Psoas muscle (tissue), 8 donors: ENCODE measurements around the gene FAM228B. TPM values are rescaled to one million over a fixed set of nuclear protein-coding genes. Genes with fewer than 3 reads are reported as not detected.

Experiments
- ATAC-seq, 4 donors: fragments of 200-7000 bp; cut with Tn5 transposase; one replicate each; pipeline ENCODE4 v1.9.1; 2020; ENCODE audit warnings: moderate library complexity in 3 of 4, mild to moderate bottlenecking in 2 of 4
- DNase-seq, 2 donors: peaks; one replicate each; pipeline ENCODE4 v3.0.0-alpha.2; 2020
- H3K27ac ChIP-seq: fragments of 200-600 bp; one replicate; pipeline ENCODE4 v1.8.0; 2022
- H3K27me3 ChIP-seq, 3 donors: fragments of 200-600 bp in 1 of 3; one replicate each; pipeline versions ENCODE4 v1.6.1 to v1.8.0; 2013 to 2022; ENCODE audit warnings: low read length in 2 of 3, mild to moderate bottlenecking in 2 of 3, moderate library complexity in 1 of 3; ENCODE audit not compliant: insufficient read depth in 3 of 3
- H3K36me3 ChIP-seq, 2 donors: fragments of 200-600 bp in 1 of 2; one replicate each; pipeline versions ENCODE4 v1.6.1 to v1.8.0; 2013 to 2022; ENCODE audit warnings: low read depth in 1 of 2, mild to moderate bottlenecking in 1 of 2, moderate library complexity in 1 of 2; ENCODE audit not compliant: insufficient read depth in 1 of 2
- H3K4me1 ChIP-seq: fragments of 200-600 bp; one replicate; pipeline ENCODE4 v1.8.0; 2022
- H3K4me3 ChIP-seq: fragments of 200-600 bp; one replicate; pipeline ENCODE4 v1.8.0; 2022; ENCODE audit warnings: mild to moderate bottlenecking
- H3K9me3 ChIP-seq: fragments of 200-600 bp; one replicate; pipeline ENCODE4 v1.8.0; 2022
- WGBS, 3 donors: extraction: QIAGEN DNeasy Blood & Tissue Kit; methylation state at CpG; one replicate each; pipeline versions ENCODE4 v1.1.6 to v1.1.7; 2013; 5-methylcytosine and 5-hydroxymethylcytosine counted together
- intact Hi-C, 2 donors: fragments of 100-400 bp; cut with DNase I; formaldehyde crosslinking; loops; one replicate each; pipeline versions ENCODE4 v1.11.0 to v1.14.2; 2022
- polyA plus RNA-seq, 3 donors: library from polyadenylated mRNA; stranded (reverse); fragments of 200-250 nt; gene quantifications; one replicate each; pipeline ENCODE4 v1.2.3, GENCODE V29; 2013
- total RNA-seq, 4 donors: library from RNA; stranded (reverse); fragmentation: NEBNext Ultra II Directional in 2 of 4; extraction: Animal tissue kit (Norgen Biotek cat#: 25700) in 2 of 4; gene quantifications; one replicate each; pipeline versions ENCODE4 v1.2.1 to v1.2.4, GENCODE V29; 2021 to 2023
- TF ChIP-seq, protein P1 (sequence below): fragments of 200-600 bp; IDR thresholded peaks from one replicate; pipeline ENCODE4 v1.8.0; 2022; ENCODE audit warnings: antibody characterized with exemption
- donor health status: healthy with polysubstance abuse.
- donor health status: DM: no; HTN: no; CAD: no; lungs with moderate emphysema.
- donor health status: Bipolar disorder and iron deficiency.
- donor health status: healthy.
- donor health status: DM: yes; HTN: yes; CAD: no.
- donor health status: DM: no; HTN: no; CAD: no.
- donor health status: DM: no; HTN: no; CAD: no.
- donor health status: DM: yes; HTN: yes; CAD: no.

FAM228B gene
- total and polyA plus RNA-seq, 7 donors: 2.5 to 30.1 (median 12.4) TPM

DNA sequence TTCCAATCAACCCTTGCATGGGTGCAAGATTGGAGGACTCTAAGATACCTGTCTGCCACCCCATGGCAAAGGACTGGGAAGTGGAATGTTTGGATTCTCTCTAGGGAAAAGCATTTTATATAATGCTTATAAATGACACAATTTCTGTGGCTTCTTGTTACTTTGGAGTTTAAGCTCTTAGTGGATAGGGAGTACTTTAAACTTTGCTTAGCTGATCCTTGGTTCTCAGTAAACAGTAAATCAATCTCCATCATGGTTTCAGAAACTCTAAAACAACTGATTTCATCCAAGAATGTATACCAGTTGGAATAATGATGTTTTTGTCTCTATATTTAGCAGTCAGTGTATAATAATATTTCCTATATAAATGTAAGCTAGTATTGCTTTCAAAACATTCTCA lies 37.5 kb downstream of the FAM228B start:
- H3K9me3 ChIP-seq: no peaks in the 10 kb centered on the region
- TF ChIP-seq, protein P1, sequence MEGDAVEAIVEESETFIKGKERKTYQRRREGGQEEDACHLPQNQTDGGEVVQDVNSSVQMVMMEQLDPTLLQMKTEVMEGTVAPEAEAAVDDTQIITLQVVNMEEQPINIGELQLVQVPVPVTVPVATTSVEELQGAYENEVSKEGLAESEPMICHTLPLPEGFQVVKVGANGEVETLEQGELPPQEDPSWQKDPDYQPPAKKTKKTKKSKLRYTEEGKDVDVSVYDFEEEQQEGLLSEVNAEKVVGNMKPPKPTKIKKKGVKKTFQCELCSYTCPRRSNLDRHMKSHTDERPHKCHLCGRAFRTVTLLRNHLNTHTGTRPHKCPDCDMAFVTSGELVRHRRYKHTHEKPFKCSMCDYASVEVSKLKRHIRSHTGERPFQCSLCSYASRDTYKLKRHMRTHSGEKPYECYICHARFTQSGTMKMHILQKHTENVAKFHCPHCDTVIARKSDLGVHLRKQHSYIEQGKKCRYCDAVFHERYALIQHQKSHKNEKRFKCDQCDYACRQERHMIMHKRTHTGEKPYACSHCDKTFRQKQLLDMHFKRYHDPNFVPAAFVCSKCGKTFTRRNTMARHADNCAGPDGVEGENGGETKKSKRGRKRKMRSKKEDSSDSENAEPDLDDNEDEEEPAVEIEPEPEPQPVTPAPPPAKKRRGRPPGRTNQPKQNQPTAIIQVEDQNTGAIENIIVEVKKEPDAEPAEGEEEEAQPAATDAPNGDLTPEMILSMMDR: no peak
- peaks cover 0 to 14% of the 10 kb centered on the region in 2 donors for H3K36me3 ChIP-seq
- H3K27me3 ChIP-seq: no peaks in the 10 kb centered on the region
- no peak overlapping the region for H3K27ac ChIP-seq
- DNase-seq (no peak), ATAC-seq (no peak)
- H3K4me3 ChIP-seq: no peak overlapping the region
- intact Hi-C loops: no loop called here
- H3K4me1 ChIP-seq: no peaks in the 10 kb centered on the region

DNA sequence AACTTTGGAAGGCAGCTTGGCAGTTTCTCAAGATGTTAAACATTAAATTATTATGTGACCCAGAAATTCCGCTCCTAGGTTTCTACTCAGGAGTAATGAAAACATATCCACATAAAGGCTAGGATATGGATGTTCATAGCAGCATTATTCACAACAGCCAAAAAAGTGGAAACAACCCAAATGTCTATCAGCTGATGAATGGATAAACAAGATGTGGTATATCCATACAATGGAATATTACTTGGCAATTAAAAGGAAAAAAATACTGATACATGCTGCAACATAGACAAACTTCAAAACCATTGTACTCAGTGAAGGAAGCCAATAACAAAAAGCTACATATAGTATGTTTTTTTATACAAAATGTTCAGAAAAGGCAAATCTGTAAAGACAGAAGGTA lies 39.2 kb downstream of the FAM228B start:
- DNase-seq: no peak
- no peak overlapping the region for H3K27ac ChIP-seq
- 98 to 100% (median 100%) methylated on average over 1 of the region's 1 CpG for WGBS, 3 donors
- no peaks in the 10 kb centered on the region for H3K9me3 ChIP-seq
- ATAC-seq: no peak
- intact Hi-C loops: no loop called here
- no peaks in the 10 kb centered on the region for H3K27me3 ChIP-seq
- no peaks in the 10 kb centered on the region for H3K4me1 ChIP-seq
- peaks cover 0 to 14% of the 10 kb centered on the region in 2 donors for H3K36me3 ChIP-seq
- H3K4me3 ChIP-seq: no peak overlapping the region
- TF ChIP-seq, protein P1: no peak

DNA sequence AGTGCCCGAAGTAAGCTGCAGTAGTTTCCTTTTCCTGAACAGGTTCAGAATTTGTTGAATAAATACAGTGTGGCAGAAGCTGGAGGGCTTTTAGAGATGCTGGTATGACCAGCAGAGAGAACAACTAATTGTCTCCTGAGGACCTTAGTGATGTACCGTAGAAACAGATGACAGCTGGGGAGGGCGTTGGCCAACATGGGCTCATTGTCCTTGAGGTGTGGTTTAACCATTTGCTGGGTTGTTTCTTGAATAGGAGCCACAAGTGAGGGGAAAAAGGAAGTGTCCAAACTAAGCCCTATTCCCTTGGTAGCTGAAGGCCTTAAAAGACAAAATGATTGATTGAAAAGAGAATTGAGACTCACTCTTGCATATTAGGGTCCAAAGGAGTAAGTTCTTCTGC lies 39.9 kb downstream of the FAM228B start:
- WGBS, 3 donors: 50 to 67% (median 62%) methylated on average over 3 of the region's 3 CpGs
- intact Hi-C loops: no loop called here
- H3K4me1 ChIP-seq: no peaks in the 10 kb centered on the region
- H3K36me3 ChIP-seq: peaks cover 0 to 14% of the 10 kb centered on the region in 2 donors
- no peaks in the 10 kb centered on the region for H3K27me3 ChIP-seq
- TF ChIP-seq, protein P1: no peak
- no peaks in the 10 kb centered on the region for H3K9me3 ChIP-seq
- DNase-seq: no peak
- H3K27ac ChIP-seq: no peak overlapping the region
- H3K4me3 ChIP-seq: no peak overlapping the region
- ATAC-seq: no peak

DNA sequence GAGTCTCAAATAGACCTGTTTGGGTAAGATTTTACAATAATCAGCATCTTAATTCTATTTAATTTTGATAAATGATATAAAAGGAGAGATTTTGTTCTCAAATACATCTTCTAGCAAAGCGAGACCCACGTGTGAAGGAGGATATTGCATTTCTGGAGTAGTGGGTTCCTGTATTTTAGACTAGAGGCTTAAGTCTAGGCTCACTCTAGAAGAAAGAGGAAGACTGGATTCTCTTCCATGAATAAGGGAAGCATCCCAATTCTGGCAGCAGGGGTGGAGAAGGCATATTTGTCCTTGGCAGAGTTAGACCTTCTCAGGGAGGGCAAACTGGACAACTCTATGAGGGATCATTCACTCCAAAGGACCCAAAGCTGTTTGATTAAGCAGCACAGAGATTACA lies 40.3 kb downstream of the FAM228B start:
- Histone ChIP-seq H3K9me3 (no peaks in the 10 kb centered on the region), H3K36me3 (peaks cover 0 to 14% of the 10 kb centered on the region in 2 donors), H3K27me3 (no peaks in the 10 kb centered on the region), H3K27ac (no peak overlapping the region), H3K4me1 (no peaks in the 10 kb centered on the region), H3K4me3 (no peak overlapping the region)
- 83 to 88% (median 86%) methylated on average over 2 of the region's 2 CpGs for WGBS, 3 donors
- no peak for ATAC-seq
- DNase-seq: no peak
- intact Hi-C loops: no loop called here
- TF ChIP-seq, protein P1: no peak

DNA sequence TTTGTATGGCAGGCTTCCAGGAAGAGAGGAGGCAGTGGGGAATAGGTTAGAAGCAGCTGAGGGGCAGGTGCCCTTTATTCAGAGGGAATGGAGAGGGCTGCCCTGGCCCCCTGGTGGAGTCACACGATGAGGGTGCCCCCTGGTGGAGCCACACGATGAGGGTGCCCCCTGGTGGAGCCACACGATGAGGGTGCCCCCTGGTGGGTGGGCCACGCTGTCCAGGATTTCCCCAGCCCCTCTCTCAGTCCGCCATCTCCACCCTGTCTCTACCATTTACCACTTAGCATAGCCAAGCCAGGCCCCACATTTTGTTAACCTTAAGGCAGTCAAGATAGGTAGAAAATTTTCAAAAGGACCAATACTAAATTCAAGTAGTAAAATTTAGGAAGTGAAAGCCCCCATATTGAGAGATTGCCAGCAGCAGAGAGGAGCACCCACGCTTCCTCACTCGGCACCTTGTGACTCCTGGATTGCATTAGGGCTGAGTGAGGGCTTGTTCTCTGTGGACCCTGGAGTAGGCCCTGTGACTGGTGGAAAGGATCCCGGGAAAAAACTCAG lies 41.2 kb downstream of the FAM228B start:
- Histone ChIP-seq H3K36me3 (peaks cover 0 to 7% of the 10 kb centered on the region in 2 donors), H3K4me1 (no peaks in the 10 kb centered on the region), H3K4me3 (no peak overlapping the region), H3K27me3 (no peaks in the 10 kb centered on the region), H3K27ac (no peak overlapping the region), H3K9me3 (no peaks in the 10 kb centered on the region)
- TF ChIP-seq, protein P1: peak; percentile 42
- DNase-seq (no peak), ATAC-seq (no peak)
- intact Hi-C loops: no loop called here
- 63 to 69% (median 64%) methylated on average over 7 to 8 of the region's 8 CpGs for WGBS, 3 donors
